K562 (cell line): ENCODE results near the gene CBL.

Source experiments
- BCL6 ChIP-seq: fragments of 250-450 bp; sonication (Bioruptor Pico); IDR thresholded peaks from 2 replicates; pipeline ENCODE4 v1.4.0; 2020
- JUNB ChIP-seq: fragments of 450-650 bp; formaldehyde crosslinking; conservative IDR thresholded peaks from 2 replicates; pipeline ENCODE4 v1.4.0; 2020; ENCODE audit warnings: mild to moderate bottlenecking
- SRSF9 ChIP-seq: fragments of 200-400 bp; formaldehyde crosslinking; IDR thresholded peaks from 2 replicates; pipeline ENCODE4 v1.6.1; 2017; ENCODE audit warnings: low read depth, low read length, borderline replicate concordance
- STAG1 ChIP-seq: sonication (generic); formaldehyde crosslinking; IDR thresholded peaks from 2 replicates; pipeline ENCODE4 v1.5.0; 2020; ENCODE audit warnings: missing genetic modification reagents, borderline replicate concordance
- ZNF408 ChIP-seq: fragments of 250-450 bp; sonication (Bioruptor Pico); IDR thresholded peaks from 2 replicates; pipeline ENCODE4 v1.4.0; 2020; ENCODE audit warnings: low read depth, mild to moderate bottlenecking, moderate library complexity

DNA sequence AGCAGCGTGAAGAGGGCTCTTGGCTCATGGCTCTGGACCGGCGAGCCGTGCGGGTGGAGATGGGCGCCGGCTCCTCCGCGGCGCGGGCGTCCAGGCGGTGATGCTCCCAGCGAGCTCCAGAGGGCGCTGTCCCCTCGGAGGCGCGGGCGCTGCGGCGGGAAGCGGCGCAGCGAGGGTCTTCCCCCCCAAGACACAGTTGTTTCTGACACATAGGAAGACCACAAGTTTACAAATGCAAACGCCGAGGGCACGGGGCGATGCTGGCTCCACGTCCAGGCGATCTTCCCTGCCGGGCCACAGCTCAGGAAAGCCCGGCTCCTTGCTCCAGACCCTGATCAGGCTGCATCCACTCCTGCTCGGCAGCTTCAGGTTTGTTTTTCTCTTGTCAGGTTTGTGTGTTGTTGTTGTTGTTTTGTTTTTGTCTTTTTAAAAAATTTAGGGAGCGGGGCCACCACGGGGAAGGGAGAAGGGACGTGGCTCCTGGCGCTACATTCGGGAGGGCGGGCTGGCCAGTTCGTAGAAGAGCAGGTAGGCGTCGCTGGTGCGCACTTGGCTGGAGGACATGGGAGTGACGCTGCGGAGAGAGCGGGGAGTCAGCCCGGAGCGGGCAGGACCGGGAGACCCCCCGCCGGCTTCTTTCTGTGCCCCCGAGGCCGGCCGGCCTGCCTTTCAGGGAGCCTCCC is 150.4 kb downstream of the CBL start:
- TF ChIP-seq BCL6 (CRISPR knock-in tag) = no peak
- no peak for TF ChIP-seq SRSF9
- no peak; the same call in 1 of the 2 replicates for TF ChIP-seq STAG1 (CRISPR knock-in tag)
- TF ChIP-seq ZNF408 (CRISPR knock-in tag) = no peak
- TF ChIP-seq JUNB (CRISPR knock-in tag) = no peak
